Parathyroid adenoma (tissue), 2 donors: ENCODE results near the gene PPP1R14B.
A peak's percentile ranks its signal among the peaks of the same experiment; 100 is the strongest.

Source experiments
- H2AFZ ChIP-seq: fragments of 300-600 bp; sonication (generic); one replicate; pipeline ENCODE4 v1.7.0; 2017; ENCODE audit warnings: antibody characterized with exemption, mild to moderate bottlenecking
- H3K27ac ChIP-seq: fragments of 300-600 bp; sonication (generic); one replicate; pipeline ENCODE4 v1.7.0; 2017
- H3K27me3 ChIP-seq: fragments of 300-600 bp; sonication (generic); one replicate; pipeline ENCODE4 v1.7.0; 2017; ENCODE audit warnings: low read length; ENCODE audit not compliant: control insufficient read depth, insufficient read depth
- H3K36me3 ChIP-seq: fragments of 300-600 bp; sonication (generic); one replicate; pipeline ENCODE4 v1.7.0; 2017; ENCODE audit warnings: low read length; ENCODE audit not compliant: control insufficient read depth, insufficient read depth
- H3K4me1 ChIP-seq: fragments of 300-600 bp; sonication (generic); one replicate; pipeline ENCODE4 v1.7.0; 2017; ENCODE audit warnings: control low read depth
- H3K4me2 ChIP-seq: fragments of 300-600 bp; sonication (generic); one replicate; pipeline ENCODE4 v1.7.0; 2017; ENCODE audit warnings: low read length
- H3K4me3 ChIP-seq: fragments of 300-600 bp; sonication (generic); one replicate; pipeline ENCODE4 v1.7.0; 2017; ENCODE audit warnings: low read depth, low read length
- H3K79me2 ChIP-seq: fragments of 300-600 bp; sonication (generic); one replicate; pipeline ENCODE4 v1.7.0; 2017; ENCODE audit warnings: control low read depth
- H3K9ac ChIP-seq: fragments of 300-600 bp; sonication (generic); one replicate; pipeline ENCODE4 v1.7.0; 2017; ENCODE audit warnings: mild to moderate bottlenecking
- H3K9me3 ChIP-seq: fragments of 300-600 bp; sonication (generic); one replicate; pipeline ENCODE4 v1.7.0; 2017; ENCODE audit warnings: low read length; ENCODE audit not compliant: control insufficient read depth
- CTCF ChIP-seq: fragments of 300-600 bp; sonication (generic); IDR thresholded peaks from one replicate; pipeline ENCODE4 v1.7.0; 2017; ENCODE audit warnings: antibody characterized with exemption, mild to moderate bottlenecking
- donor health status: primary hyperparathyroidism.

The PPP1R14B gene

GRCh38 chr11:64232967-64233315 is 13.8 kb downstream of the PPP1R14B start:
- no peak overlapping the region for H2AFZ ChIP-seq
- H3K79me2 ChIP-seq, result no peaks in the 10 kb centered on the region
- no peak overlapping the region for H3K4me3 ChIP-seq
- no peak for TF ChIP-seq CTCF
- no peaks in the 10 kb centered on the region for H3K27me3 ChIP-seq
- H3K36me3 ChIP-seq, result no peaks in the 10 kb centered on the region
- H3K27ac ChIP-seq, result no peak overlapping the region
- no peaks in the 10 kb centered on the region for H3K4me1 ChIP-seq
- no peak overlapping the region for H3K4me2 ChIP-seq
- H3K9me3 ChIP-seq, result no peaks in the 10 kb centered on the region
- no peak overlapping the region for H3K9ac ChIP-seq

GRCh38 chr11:64232182-64232966 is 14.4 kb downstream of the PPP1R14B start:
- no peaks in the 10 kb centered on the region for H3K9me3 ChIP-seq
- H3K9ac ChIP-seq, result no peak overlapping the region
- TF ChIP-seq CTCF, result no peak
- no peaks in the 10 kb centered on the region for H3K79me2 ChIP-seq
- peaks cover 1% of the 10 kb centered on the region for H3K4me1 ChIP-seq
- H3K27ac ChIP-seq, result no peak overlapping the region
- H3K4me3 ChIP-seq, result no peak overlapping the region
- H3K36me3 ChIP-seq, result no peaks in the 10 kb centered on the region
- no peaks in the 10 kb centered on the region for H3K27me3 ChIP-seq
- H2AFZ ChIP-seq, result no peak overlapping the region
- no peak overlapping the region for H3K4me2 ChIP-seq

- Histone ChIP-seq H3K36me3 (no peaks in the 10 kb centered on the region), H3K4me3 (no peak overlapping the region), H3K9ac (no peak overlapping the region), H3K27ac (no peak overlapping the region), H2AFZ (no peak overlapping the region), H3K79me2 (no peaks in the 10 kb centered on the region), H3K27me3 (no peaks in the 10 kb centered on the region), H3K4me2 (no peak overlapping the region), H3K9me3 (no peaks in the 10 kb centered on the region), H3K4me1 (peaks cover 7% of the 10 kb centered on the region)
- no peak for TF ChIP-seq CTCF
Observed at GRCh38 chr11:64231546-64231945, 15.2 kb downstream of the PPP1R14B start.

GRCh38 chr11:64230985-64231365 is 15.8 kb downstream of the PPP1R14B start:
- Histone ChIP-seq H3K27ac (peak overlapping the region; percentile 81), H3K36me3 (no peaks in the 10 kb centered on the region), H3K27me3 (no peaks in the 10 kb centered on the region), H3K9me3 (no peaks in the 10 kb centered on the region), H3K79me2 (no peaks in the 10 kb centered on the region), H3K4me3 (peak overlapping the region; percentile 77), H3K4me1 (peaks cover 7% of the 10 kb centered on the region), H3K4me2 (peak overlapping the region; percentile 89), H3K9ac (peak overlapping the region; percentile 46), H2AFZ (peak overlapping the region; percentile 76)
- TF ChIP-seq CTCF, result no peak
